Mucosa of gallbladder (tissue), 1 donor: ENCODE data around the gene TMEM178A. TPM values are rescaled to one million over a fixed set of nuclear protein-coding genes. Genes with fewer than 3 reads are reported as not detected.
"Not testable (repeated sequence)": the region's sequence is repeated elsewhere in the genome, so short reads cannot be mapped to it uniquely, and the experiment has no call there.

Experiments used
- DNase-seq: peaks from one replicate; pipeline ENCODE4 v3.0.0-alpha.2; 2020; ENCODE audit warnings: low spot score
- total RNA-seq: library from RNA; stranded (reverse); gene quantifications from one replicate; pipeline ENCODE4 v1.2.1, GENCODE V29; 2021
- donor health status: DM: no; HTN: no; CAD: no.

Gene TMEM178A
- total RNA-seq, 1 donor from 2014 or later = 2.7 TPM

- no peak for DNase-seq
Observed at GRCh38 chr2:39712953-39713352, 47.2 kb downstream of the TMEM178A start.

- DNase-seq = no peak
Observed at GRCh38 chr2:39715095-39715494, 49.4 kb downstream of the TMEM178A start.

- DNase-seq = no peak
Observed at GRCh38 chr2:39715822-39716221, 50.1 kb downstream of the TMEM178A start.

GRCh38 chr2:39717067-39717466 lies 51.4 kb downstream of the TMEM178A start:
- DNase-seq = no peak

- no peak for DNase-seq
Observed at GRCh38 chr2:39718483-39718882, 52.8 kb downstream of the TMEM178A start.

GRCh38 chr2:39719317-39719716 lies 53.6 kb downstream of the TMEM178A start:
- DNase-seq = no peak

- DNase-seq = no peak
Observed at GRCh38 chr2:39720970-39721369, 55.3 kb downstream of the TMEM178A start.

GRCh38 chr2:39723497-39723896 lies 57.8 kb downstream of the TMEM178A start:
- no peak for DNase-seq

GRCh38 chr2:39723946-39724827 lies 58.5 kb downstream of the TMEM178A start:
- no peak for DNase-seq

- no peak for DNase-seq
Observed at GRCh38 chr2:39724828-39725144, 59.1 kb downstream of the TMEM178A start.

- DNase-seq = no peak
Observed at GRCh38 chr2:39725401-39725800, 59.7 kb downstream of the TMEM178A start.

- DNase-seq = not testable (repeated sequence)
Observed at GRCh38 chr2:39728085-39728484, 62.4 kb downstream of the TMEM178A start.

- DNase-seq = no peak
Observed at GRCh38 chr2:39728941-39729351, 63.2 kb downstream of the TMEM178A start.

GRCh38 chr2:39730276-39730675 lies 64.6 kb downstream of the TMEM178A start:
- DNase-seq = no peak

GRCh38 chr2:39730685-39731302 lies 65.1 kb downstream of the TMEM178A start:
- DNase-seq = no peak

GRCh38 chr2:39731546-39731945 lies 65.8 kb downstream of the TMEM178A start:
- DNase-seq = no peak

GRCh38 chr2:39732482-39732881 lies 66.8 kb downstream of the TMEM178A start:
- no peak for DNase-seq

GRCh38 chr2:39733070-39733674 lies 67.5 kb downstream of the TMEM178A start:
- DNase-seq = no peak

- no peak for DNase-seq
Observed at GRCh38 chr2:39734445-39734844, 68.7 kb downstream of the TMEM178A start.

GRCh38 chr2:39735648-39736047 lies 69.9 kb downstream of the TMEM178A start:
- DNase-seq = no peak

GRCh38 chr2:39736640-39737039 lies 70.9 kb downstream of the TMEM178A start:
- no peak for DNase-seq

- no peak for DNase-seq
Observed at GRCh38 chr2:39737661-39738060, 71.9 kb downstream of the TMEM178A start.

- no peak for DNase-seq
Observed at GRCh38 chr2:39738936-39739335, 73.2 kb downstream of the TMEM178A start.
